Measurements from ENCODE around the gene ZC3HAV1. TPM values are rescaled to one million over a fixed set of nuclear protein-coding genes. Genes with fewer than 3 reads are reported as not detected.

The ZC3HAV1 gene
- total and polyA plus RNA-seq, 10 of the 15 experiments (the other 5 are each of a cell fraction or from before 2014, with no cell fraction given) = 18.5 to 55.3 (median 44.7) TPM

GRCh38 chr7:139104091-139104450, 5.4 kb downstream of the ZC3HAV1 start (continued):
- TF ChIP-seq CEBPZ (IDR thresholded peaks at IDR 0.05; ENCODE audit: low read depth, low read length) (no peak), ZNF592 (IDR thresholded peaks at IDR 0.05) (no peak), CHD2 (IDR thresholded peaks at IDR 0.05; ENCODE audit: borderline replicate concordance, low read depth, low read length) (no peak), POLR2A (IDR thresholded peaks at IDR 0.05; ENCODE audit: low read depth, low read length) (no peak), BACH1 (IDR thresholded peaks at IDR 0.05; ENCODE audit: borderline replicate concordance) (no peak), TARDBP (IDR thresholded peaks at IDR 0.05; ENCODE audit: borderline replicate concordance) (no peak), SIX5 (IDR thresholded peaks at IDR 0.05; ENCODE audit: low read depth, low read length, severe bottlenecking) (no peak), DPF2 (IDR thresholded peaks at IDR 0.05) (no peak), EED (IDR thresholded peaks at IDR 0.05; ENCODE audit: low read depth) (peak; percentile 35; the same call in 1 of the 2 replicates), MXI1 (IDR thresholded peaks at IDR 0.05; ENCODE audit: low read depth, low read length) (no peak), NKRF (conservative IDR thresholded peaks at IDR 0.05) (no peak), HSF1 (IDR thresholded peaks at IDR 0.05; ENCODE audit: low read depth, low read length) (no peak), CBX3 (IDR thresholded peaks at IDR 0.05; ENCODE audit: borderline replicate concordance, low read depth) (no peak), ZNF217 (IDR thresholded peaks at IDR 0.05) (no peak), HCFC1 (IDR thresholded peaks at IDR 0.05; ENCODE audit: low read length) (no peak), E4F1 (IDR thresholded peaks at IDR 0.05; ENCODE audit: borderline replicate concordance, partially characterized antibody) (no peak), FOXM1 (IDR thresholded peaks at IDR 0.05; ENCODE audit: low read depth, low read length) (0 out of 2 replicates have a peak, but pooled peaks have one; percentile 44), NFYA (IDR thresholded peaks at IDR 0.05; ENCODE audit: borderline replicate concordance, low read depth, low read length) (no peak), ZNF622 (IDR thresholded peaks at IDR 0.05) (no peak)

Measured in GM12878 (cell line).